Measurements from ENCODE around the gene ATP10D. TPM values are rescaled to one million over a fixed set of nuclear protein-coding genes. Genes with fewer than 3 reads are reported as not detected.

Gene ATP10D
- total RNA-seq, 1 donor from 2014 or later = 15.7 TPM

Other genes with a start within 250 kb of the ATP10D start
- 12.1 TPM for gene COMMD8, start 21.6 kb upstream of the ATP10D start, total RNA-seq